ENCODE measurements around the gene SMIM24.

Gene SMIM24

DNA sequence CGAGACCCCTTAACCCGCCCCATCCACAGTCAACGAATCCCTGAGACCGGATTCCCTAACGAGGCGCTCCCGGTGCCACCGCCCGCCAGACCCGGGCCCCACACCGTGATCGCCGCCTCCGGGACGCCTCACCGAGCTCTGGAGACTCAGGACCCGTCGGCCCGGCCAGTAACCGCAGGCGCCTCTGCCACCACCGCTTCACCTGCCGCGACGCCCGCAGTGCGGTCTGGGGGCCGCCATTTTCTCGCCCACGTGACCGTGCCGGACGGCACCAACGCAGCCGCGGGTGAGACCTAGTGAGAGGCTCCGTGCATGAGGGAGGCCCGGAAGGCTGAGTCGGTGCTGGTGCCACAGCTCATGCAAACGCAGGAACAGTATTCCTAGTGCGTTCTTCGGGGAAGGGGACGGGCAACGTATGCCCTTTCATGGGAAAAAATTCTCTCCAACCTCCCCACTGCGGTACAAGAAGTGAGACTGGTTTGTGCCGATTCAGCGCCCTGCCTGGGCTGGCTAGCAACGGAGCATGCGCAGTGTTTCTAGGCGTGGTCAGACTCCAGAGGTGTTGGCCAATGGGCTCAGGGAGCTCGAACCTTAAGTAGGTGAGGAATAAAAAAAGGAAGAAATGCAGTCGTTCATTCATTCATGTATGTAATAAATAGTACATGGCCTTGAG lies 20.2 kb upstream of the SMIM24 start, which contains the start of gene DOHH:
Gene DOHH, minus strand, starts transcription at position 246 of the 673 bp plus-strand sequence. CDS start 3,860 bp downstream, outside the sequence.
- no peaks in the 10 kb centered on the region for H3K27me3 ChIP-seq (ENCODE audit: low read length)
- H3K27ac ChIP-seq (ENCODE audit: low read depth, low read length) = peak within 1 kb of the TSS; percentile 76
- H3K9ac ChIP-seq (ENCODE audit: low read length) = peak within 1 kb of the TSS; percentile 82
- H3K36me3 ChIP-seq (ENCODE audit: low read length) = no peaks in the 10 kb centered on the region
- H2AFZ ChIP-seq (ENCODE audit: low read depth, low read length, severe bottlenecking) = peak within 1 kb of the TSS; percentile 89
- no peaks in the 10 kb centered on the region for H3K9me2 ChIP-seq (replicated peaks; ENCODE audit: insufficient read depth, low read length)
- no peak for TF ChIP-seq EZH2phosphoT487 (conservative IDR thresholded peaks at IDR 0.05; ENCODE audit: low read length)
- TF ChIP-seq, protein P1, sequence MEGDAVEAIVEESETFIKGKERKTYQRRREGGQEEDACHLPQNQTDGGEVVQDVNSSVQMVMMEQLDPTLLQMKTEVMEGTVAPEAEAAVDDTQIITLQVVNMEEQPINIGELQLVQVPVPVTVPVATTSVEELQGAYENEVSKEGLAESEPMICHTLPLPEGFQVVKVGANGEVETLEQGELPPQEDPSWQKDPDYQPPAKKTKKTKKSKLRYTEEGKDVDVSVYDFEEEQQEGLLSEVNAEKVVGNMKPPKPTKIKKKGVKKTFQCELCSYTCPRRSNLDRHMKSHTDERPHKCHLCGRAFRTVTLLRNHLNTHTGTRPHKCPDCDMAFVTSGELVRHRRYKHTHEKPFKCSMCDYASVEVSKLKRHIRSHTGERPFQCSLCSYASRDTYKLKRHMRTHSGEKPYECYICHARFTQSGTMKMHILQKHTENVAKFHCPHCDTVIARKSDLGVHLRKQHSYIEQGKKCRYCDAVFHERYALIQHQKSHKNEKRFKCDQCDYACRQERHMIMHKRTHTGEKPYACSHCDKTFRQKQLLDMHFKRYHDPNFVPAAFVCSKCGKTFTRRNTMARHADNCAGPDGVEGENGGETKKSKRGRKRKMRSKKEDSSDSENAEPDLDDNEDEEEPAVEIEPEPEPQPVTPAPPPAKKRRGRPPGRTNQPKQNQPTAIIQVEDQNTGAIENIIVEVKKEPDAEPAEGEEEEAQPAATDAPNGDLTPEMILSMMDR (IDR thresholded peaks at IDR 0.05; ENCODE audit: insufficient read depth, low read length, poor library complexity, severe bottlenecking) = no peak
- H3K9me3 ChIP-seq (ENCODE audit: insufficient read depth, low read length) = no peaks in the 10 kb centered on the region
- H3K79me2 ChIP-seq (ENCODE audit: insufficient read depth, low read length) = peaks cover 31% of the 10 kb centered on the region
- H3K4me3 ChIP-seq (ENCODE audit: insufficient read depth, low read length, poor library complexity, severe bottlenecking) = peak within 1 kb of the TSS; percentile 95
- H3F3A ChIP-seq (ENCODE audit: insufficient read depth) = no peaks in the 10 kb centered on the region; the same call in 1 of the 2 replicates
- peak within 1 kb of the TSS; percentile 98 for H3K4me2 ChIP-seq (ENCODE audit: low read depth, low read length, poor library complexity, severe bottlenecking)
- H4K20me1 ChIP-seq (ENCODE audit: low read depth, low read length) = no peaks in the 10 kb centered on the region

DNA sequence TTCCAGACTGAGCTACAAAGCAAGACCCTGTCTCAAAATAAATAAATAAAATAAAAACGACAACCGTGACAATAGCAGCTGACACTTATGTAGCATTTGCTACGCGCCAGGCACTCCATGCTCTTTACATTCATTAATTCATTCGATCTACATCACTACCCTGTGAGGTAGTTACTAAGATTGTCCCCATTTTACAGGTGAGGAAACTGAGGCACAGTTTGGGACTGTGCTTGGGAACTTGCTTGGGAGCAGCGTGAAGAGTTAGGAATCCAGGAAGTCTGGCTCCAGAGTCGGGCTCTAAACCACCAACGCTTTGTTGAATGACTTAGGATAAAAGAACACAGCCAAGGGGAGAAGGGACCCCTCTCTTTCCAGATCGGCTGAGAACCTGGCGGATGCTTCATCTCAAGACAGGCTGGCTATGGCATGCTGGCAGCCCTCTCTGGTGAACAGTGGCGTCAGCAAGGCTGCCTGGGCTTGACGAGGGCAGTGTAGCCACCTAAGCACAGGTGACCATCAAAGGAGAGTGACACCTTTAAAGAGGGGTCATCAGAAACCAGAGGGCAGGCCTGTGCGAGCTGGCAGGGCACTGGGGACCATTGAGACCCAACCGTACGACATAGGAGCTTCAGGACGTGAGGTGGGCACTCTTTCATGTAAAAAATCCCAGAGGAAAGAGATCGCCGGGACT lies 19.6 kb upstream of the SMIM24 start:
- Histone ChIP-seq H4K20me1 (ENCODE audit: low read depth, low read length) (no peaks in the 10 kb centered on the region), H3K9me3 (ENCODE audit: insufficient read depth, low read length) (no peaks in the 10 kb centered on the region), H3K4me2 (ENCODE audit: low read depth, low read length, poor library complexity, severe bottlenecking) (peak overlapping the region; percentile 98), H3K27ac (ENCODE audit: low read depth, low read length) (peak overlapping the region; percentile 76), H3K36me3 (ENCODE audit: low read length) (no peaks in the 10 kb centered on the region), H3K27me3 (ENCODE audit: low read length) (no peaks in the 10 kb centered on the region), H3K9me2 (replicated peaks; ENCODE audit: insufficient read depth, low read length) (no peaks in the 10 kb centered on the region), H3K4me3 (ENCODE audit: insufficient read depth, low read length, poor library complexity, severe bottlenecking) (peak overlapping the region; percentile 95), H3K79me2 (ENCODE audit: insufficient read depth, low read length) (peaks cover 31% of the 10 kb centered on the region), H2AFZ (ENCODE audit: low read depth, low read length, severe bottlenecking) (peak overlapping the region; percentile 89), H3F3A (ENCODE audit: insufficient read depth) (no peaks in the 10 kb centered on the region; the same call in 1 of the 2 replicates), H3K9ac (ENCODE audit: low read length) (peak overlapping the region; percentile 82)
- TF ChIP-seq EZH2phosphoT487 (conservative IDR thresholded peaks at IDR 0.05; ENCODE audit: low read length) = no peak
- TF ChIP-seq, protein P1 (IDR thresholded peaks at IDR 0.05; ENCODE audit: insufficient read depth, low read length, poor library complexity, severe bottlenecking) = no peak

DNA sequence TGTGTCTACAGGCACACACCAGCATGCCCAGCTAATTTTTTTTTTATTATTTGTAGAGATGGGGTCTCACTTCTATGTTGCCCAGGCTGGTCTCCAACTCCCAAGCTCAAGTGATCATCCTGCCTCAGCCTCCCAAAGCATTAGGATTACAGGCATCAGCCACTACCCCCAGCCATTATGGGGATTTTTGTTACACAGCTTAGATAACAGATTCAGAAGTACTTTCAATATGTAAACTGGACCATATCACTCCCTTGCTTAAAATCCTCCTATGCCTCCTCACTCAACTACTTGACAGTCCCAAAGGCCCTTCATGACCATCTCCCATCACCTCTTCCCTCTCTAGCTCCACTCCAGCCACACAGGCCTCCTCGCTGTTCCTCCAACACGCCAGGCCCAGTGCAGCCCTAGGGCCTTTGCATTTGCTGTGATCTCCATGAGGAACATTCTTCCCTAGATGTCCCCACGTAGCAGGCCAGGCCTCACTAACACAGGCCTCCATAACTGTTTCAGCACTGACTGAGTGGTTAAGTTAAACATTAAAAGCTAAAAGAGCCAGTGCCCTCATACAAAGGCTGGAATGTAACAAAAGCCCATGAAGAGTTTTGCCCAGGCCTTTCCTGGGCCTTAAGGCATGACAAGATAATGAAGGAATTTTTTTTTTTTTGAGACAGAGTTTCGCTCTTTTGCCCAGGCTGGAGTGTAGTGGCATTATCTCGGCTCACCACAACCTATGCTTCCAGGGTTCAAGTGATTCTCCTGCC lies 17.6 kb upstream of the SMIM24 start:
- H3F3A ChIP-seq (ENCODE audit: insufficient read depth) = no peaks in the 10 kb centered on the region
- no peak overlapping the region for H3K9ac ChIP-seq (ENCODE audit: low read length)
- H4K20me1 ChIP-seq (ENCODE audit: low read depth, low read length) = no peaks in the 10 kb centered on the region
- no peaks in the 10 kb centered on the region for H3K36me3 ChIP-seq (ENCODE audit: low read length)
- no peak overlapping the region for H3K4me3 ChIP-seq (ENCODE audit: insufficient read depth, low read length, poor library complexity, severe bottlenecking)
- no peak for TF ChIP-seq EZH2phosphoT487 (conservative IDR thresholded peaks at IDR 0.05; ENCODE audit: low read length)
- TF ChIP-seq, protein P1 (IDR thresholded peaks at IDR 0.05; ENCODE audit: insufficient read depth, low read length, poor library complexity, severe bottlenecking) = no peak
- H3K79me2 ChIP-seq (ENCODE audit: insufficient read depth, low read length) = peaks cover 31% of the 10 kb centered on the region
- no peaks in the 10 kb centered on the region for H3K9me3 ChIP-seq (ENCODE audit: insufficient read depth, low read length)
- no peak overlapping the region for H3K4me2 ChIP-seq (ENCODE audit: low read depth, low read length, poor library complexity, severe bottlenecking)
- H3K9me2 ChIP-seq (replicated peaks; ENCODE audit: insufficient read depth, low read length) = no peaks in the 10 kb centered on the region
- no peak overlapping the region for H2AFZ ChIP-seq (ENCODE audit: low read depth, low read length, severe bottlenecking)
- H3K27me3 ChIP-seq (ENCODE audit: low read length) = no peaks in the 10 kb centered on the region
- no peak overlapping the region for H3K27ac ChIP-seq (ENCODE audit: low read depth, low read length)

All from SU-DHL-6 (cell line).